PC-3 (cell line): ENCODE data around the gene ZNF700.

ENCODE experiments used
- CTCF ChIP-seq: fragments of 300-600 bp; sonication (generic); conservative IDR thresholded peaks from 2 replicates; pipeline ENCODE4 v1.5.1; 2017; ENCODE audit warnings: antibody characterized with exemption, low read depth, mild to moderate bottlenecking, low read length
- EZH2 ChIP-seq: fragments of 300-600 bp; sonication (generic); IDR thresholded peaks from one replicate; pipeline ENCODE4 v1.6.1; 2017; ENCODE audit warnings: antibody characterized with exemption, mild to moderate bottlenecking, low read length; ENCODE audit not compliant: unreplicated experiment
- EZH2phosphoT487 ChIP-seq: fragments of 300-600 bp; sonication (generic); IDR thresholded peaks from 2 replicates; pipeline ENCODE4 v1.6.1; 2018; ENCODE audit warnings: mild to moderate bottlenecking, antibody characterized with exemption, low read length, borderline replicate concordance

GRCh38 chr19:11987405-11988281 lies 62.7 kb downstream of the ZNF700 start:
- no peak for TF ChIP-seq EZH2
- TF ChIP-seq CTCF: no peak
- no peak for TF ChIP-seq EZH2phosphoT487
